Prostate gland (tissue), 2 donors: ENCODE measurements around the gene CTNNA3.

Source experiments
- CTCF ChIP-seq, 4 experiments: fragments of 200-600 bp in 2 of 4; fragments of 450-650 bp in 2 of 4; sonication (generic) in 2 of 4; IDR thresholded peaks; 1 replicate in 3 of 4; 2 replicates in 1 of 4; pipeline ENCODE4 v1.5.1; 2016 to 2019; ENCODE audit warnings: antibody characterized with exemption in 4 of 4, mild to moderate bottlenecking in 2 of 4, moderate library complexity in 2 of 4
- POLR2A ChIP-seq: fragments of 450-650 bp; IDR thresholded peaks from one replicate; pipeline ENCODE4 v1.6.1; 2016; ENCODE audit warnings: antibody characterized with exemption, mild to moderate bottlenecking

GRCh38 chr10:66940965-66941364 is 755.0 kb downstream of the CTNNA3 start:
- TF ChIP-seq CTCF (IDR thresholded peaks at IDR 0.05): no peak
- no peak for TF ChIP-seq POLR2A
